Pulmonary artery endothelial cell (primary cell): ENCODE data around the gene SLC35F5. TPM values are rescaled to one million over a fixed set of nuclear protein-coding genes. Genes with fewer than 3 reads are reported as not detected.
"Not testable (repeated sequence)": the region's sequence is repeated elsewhere in the genome, so short reads cannot be mapped to it uniquely, and the experiment has no call there.

Experiments used
- DNase-seq: peaks from one replicate; pipeline ENCODE4 v3.0.0-alpha.2; 2011; ENCODE audit warnings: low read depth, low spot score
- total RNA-seq: library from RNA; depleted of rRNA; stranded (reverse); fragments of >200 nt; gene quantifications from 2 replicates; pipeline ENCODE4 v1.2.3, GENCODE V29; 2014

Gene SLC35F5
- total RNA-seq, 1 donor from 2014 or later, result 85.6 TPM

DNA sequence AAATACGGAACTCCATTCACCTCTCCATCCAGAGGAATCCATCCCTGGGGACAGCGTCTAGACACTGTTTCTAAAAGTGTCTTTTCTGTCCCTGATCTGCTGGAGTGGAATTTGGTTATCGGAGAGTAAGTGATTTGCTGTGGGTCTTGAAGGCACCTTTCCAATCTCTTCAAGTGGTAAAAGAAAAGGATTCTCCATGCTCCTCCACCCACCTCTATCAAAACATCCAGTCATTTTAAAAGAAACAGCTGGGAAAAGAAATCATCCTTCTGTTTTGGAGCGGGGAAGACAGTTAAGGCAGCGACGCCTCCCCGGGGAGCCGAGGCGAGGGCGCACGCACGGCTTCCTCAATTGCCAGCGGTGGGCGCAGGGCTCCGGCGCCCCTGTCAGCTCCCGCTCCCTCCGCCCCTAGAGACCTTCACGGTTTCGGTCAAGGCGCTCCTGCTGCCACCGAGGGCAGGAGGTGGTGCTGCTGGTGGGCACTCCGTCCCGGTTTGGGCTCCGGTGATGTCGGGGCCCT is 547 bp downstream of the SLC35F5 start:
- no peak for DNase-seq

DNA sequence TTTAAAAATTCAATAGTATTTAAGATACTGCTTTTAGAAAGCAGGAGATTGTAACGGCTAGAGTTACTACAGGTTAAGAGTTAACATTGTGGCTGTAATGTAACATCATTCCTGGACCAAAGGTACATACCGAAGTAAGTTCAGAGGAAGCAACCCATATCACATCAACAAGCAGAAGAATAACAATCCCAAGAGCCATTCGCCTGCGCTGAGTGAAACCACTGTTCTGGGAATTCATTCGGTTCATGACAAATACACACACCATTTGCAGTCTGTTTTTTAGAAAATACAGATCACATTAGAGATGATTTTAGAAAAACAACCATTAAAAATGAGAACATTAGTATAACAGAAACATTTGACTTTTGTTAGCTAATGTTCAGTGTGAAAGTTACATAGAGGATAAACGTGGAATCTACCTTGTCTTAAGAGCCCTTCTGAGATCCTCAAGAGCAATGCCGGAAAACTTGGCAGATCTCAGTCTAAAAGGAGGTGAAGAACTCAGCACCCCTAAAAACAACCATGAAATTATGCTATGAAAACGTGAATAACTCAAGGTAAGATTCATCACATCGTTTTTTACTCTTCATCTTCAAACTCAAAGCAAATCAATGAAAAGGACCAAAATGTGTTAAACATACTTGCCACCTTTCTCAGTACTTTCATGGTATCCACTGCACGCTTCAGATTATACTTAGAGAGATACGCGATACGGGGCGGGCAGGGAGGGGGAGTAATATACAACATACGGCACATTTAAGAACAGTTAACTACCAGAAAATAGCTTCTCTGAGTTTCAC is 1.2 kb downstream of the SLC35F5 start:
- DNase-seq, result no peak

DNA sequence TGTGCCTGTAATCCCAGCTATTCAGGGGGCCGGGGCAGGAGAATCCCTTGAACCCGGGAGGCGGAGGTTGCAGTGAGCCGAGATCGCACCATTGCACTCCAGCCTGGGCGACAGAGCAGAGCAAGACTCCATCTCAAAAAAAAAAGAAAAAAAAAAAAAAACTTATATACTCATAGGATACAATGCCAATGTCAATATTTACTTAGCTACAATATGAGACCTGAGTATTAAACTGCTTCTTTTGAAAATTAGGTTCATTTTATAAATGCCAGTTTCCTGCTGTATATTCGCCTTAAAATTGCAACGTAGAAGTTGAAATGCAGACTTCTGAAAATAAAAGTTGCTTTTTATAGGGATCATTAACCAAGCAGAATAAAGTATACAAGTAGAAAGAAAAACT is 2.3 kb downstream of the SLC35F5 start:
- DNase-seq, result no peak

DNA sequence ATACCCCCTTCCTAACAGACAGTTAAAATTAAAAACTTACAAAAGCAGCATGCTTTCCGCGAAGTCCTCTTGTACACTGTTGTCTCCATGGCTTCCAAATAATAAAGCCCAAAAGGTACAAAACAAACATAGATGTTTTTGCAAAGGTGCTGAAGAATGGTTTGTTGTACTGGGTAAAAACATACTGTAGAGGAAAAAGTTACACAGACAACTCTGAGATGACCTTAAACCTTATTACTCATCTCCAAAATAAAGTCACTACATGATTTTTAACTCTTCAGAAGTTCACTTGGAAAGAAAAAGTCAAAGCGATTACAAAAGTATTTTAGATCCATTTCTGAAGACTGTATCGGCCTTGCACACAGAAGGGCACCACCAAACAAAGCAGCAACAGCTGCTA is 6.1 kb downstream of the SLC35F5 start:
- no peak for DNase-seq

DNA sequence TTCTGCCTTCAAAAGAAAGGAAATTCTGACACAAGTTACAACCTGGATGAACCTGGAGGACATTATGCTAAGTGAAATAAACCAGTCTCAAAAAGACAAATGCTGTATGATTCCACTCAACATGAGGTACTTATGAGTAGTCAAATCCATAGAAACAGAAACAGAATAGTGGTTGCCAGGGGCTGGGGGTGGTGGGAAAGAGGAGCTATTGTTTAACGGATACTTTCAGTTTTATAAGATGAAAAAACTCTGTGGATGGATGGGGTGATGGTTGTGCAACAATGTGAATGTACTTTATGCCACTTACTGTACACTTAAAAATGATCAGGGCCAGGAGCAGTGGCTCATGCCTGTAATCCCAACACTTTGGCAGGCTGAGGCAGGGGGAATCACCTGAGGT is 15.4 kb downstream of the SLC35F5 start:
- DNase-seq, result no peak

DNA sequence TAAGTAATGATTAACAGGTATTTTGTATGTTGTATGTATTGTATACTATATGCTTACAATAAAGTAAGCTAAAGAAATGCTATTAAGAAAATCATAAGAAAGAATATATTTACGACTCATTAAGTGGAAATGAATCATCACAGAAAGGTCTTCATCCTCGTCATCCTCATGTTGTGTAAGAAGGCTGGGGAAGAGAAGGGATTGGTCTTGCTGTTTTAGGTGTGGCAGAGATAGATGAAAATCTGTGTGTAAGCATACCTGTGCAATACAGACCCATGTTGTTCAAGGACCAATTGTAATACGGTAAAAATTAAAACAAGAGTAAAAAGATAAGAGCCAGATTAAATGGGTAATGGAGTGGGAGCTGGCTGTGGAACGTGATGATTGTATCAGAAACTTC is 16.6 kb downstream of the SLC35F5 start:
- DNase-seq, result no peak

DNA sequence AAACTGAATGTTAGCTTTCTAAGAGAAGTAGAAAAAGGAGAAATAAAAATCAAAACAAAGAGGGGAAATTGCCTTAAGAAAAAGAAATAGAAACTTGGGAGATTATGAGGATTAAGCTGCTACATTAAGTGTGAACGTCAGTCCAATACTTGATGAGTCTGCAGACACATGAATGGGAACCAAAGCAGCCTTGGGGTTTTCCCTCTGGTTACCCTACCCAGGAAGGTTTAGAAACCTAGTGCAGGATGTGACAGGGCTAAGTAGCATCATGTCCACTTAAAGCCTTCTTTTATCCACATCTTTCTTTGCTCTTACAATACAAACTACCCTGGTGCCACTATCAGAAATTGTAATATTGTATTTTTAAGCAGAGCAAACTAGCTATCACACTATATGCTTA is 22.3 kb downstream of the SLC35F5 start:
- no peak for DNase-seq

DNA sequence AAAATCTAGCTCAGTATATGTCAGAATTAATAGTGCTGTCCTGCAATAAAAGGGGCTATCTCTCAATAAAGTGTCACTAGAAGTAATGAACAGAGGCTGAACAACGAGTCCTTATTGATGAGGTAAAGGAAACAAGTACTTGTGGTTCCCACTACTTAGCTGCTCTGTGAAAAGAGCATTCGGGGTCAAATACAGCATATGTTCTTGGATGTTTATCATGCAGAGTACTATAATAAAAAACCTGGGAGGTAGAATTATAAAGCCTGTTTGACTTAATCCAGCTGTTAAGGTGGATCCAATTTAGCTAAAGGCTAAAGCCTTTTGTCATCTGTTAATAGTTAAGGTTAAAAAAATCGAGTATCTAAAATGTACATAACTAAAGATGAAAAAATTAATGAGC is 32.4 kb downstream of the SLC35F5 start:
- no peak for DNase-seq

DNA sequence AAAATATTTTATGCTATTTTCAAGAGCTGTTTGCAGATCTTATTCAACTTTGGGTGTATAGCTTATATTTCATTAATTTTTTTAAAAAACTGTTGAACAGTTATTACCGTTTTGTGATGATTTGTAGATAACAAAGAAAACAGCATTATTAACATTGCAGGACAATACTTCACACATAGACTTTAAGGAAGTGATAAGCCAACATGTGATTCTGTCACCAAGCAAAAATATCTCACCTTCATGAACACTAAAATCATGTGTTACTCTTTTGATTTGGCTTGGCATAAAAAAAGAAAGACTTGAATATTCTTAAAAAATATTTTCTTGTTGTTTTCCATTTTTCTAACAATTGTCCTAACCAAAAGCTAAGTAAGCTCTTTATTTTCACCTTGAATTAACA is 33.0 kb downstream of the SLC35F5 start:
- no peak for DNase-seq

DNA sequence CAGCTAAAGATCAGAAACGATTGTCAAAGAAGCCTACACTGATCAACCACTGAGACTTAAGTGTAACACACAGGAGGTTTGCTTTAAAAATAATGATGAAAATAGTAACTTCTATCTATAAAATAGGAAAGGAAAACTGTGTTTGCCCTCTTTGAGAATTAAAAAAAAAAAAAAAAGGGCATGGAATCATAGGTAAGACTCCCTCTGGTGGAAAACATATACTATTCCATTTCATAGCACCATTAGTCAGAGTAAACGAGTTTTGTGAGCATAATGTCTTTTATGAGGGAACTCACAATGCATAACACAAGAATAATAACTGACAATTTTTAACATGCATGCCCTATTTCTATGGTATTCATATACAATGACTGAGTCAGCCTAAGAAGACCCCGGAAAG is 36.3 kb downstream of the SLC35F5 start:
- DNase-seq, result no peak

DNA sequence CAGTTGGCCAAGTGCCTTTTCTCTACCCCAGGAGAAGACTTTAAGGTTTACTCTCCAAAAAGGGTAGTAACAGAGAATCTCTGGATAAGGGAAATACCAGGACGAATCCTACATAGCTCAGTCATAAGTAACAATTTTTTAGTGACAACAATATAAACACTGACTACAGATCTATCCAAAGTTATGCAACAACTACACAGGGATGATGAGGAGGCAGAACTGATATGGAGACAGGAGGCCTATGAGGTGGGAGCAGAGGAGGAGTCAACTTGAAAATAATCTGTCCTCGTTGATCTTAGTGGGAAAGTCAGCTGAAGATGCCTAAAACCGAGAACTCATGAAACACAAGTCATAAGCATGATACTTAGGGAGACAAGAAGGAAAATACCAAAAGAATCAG is 40.2 kb downstream of the SLC35F5 start:
- DNase-seq, result no peak

DNA sequence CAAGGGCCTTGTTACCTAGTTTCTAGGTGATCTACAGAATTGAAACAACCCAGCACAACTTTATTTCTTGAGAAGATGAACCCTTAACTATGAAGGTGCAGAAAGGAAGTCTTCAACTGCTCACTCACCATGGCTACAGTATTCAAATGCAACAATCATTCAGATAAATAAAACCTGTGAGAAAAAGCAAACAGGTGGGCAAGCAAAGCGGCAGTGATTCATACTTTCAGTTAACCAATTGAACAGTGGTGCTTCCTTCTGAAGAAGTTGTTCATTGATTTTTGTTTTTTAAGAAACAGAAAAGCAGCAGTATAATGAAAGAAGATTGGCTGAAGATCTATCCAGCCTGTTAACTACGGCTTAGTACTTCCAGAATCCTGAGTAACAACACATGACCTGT is 43.5 kb downstream of the SLC35F5 start:
- no peak for DNase-seq

DNA sequence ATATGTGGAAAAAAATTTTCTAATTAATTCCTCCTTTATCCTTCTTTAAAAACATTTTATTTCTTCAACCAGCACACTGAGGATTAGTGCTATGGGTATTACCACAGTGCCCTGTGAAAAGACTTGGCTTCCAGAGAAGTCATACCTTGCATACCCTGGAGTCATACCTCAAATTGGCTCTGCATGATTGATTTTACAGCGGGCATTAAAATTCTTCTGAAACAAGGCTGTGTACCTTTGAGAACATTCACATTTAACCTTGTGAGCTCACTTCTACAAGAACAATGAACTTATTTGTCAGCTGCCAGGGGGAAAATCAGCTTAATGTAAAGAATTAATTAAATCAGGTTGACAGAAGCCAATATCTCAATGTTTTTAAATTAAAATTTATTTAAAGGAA is 44.6 kb downstream of the SLC35F5 start:
- DNase-seq, result no peak

DNA sequence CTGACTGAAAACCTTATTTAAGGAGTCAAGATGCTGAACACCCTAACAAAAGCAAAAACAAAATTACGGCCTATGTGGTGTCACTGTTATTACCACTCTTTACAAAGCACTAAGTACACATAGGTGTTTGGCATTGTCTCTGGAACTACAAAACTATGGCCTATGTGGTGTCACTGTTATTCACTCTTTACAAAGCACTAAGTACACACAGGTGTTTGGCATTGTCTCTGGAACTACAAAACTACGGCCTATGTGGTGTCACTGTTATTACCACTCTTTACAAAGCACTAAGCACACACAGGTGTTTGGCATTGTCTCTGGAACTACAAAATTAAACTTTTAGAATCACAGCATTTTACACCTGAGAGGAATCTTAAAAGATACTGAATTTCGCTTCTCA is 47.4 kb downstream of the SLC35F5 start:
- DNase-seq, result no peak

DNA sequence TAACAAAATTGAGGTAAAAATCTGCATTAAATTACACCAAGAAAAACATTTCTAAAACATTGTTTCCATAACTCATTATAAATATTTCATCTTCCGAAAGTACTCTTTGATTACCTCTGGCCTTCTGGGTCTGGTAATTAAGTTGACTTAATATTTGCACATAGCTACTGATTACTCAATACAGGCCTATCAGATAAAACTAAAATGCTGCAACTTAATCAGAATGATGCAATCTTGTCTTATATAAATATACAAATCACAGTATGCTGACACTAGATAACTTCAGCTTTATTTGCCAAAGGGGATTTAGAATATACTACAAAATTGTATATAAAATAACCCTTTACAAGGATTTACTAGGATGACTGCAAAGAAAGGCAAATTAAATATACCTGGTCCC is 49.3 kb downstream of the SLC35F5 start:
- DNase-seq, result no peak

DNA sequence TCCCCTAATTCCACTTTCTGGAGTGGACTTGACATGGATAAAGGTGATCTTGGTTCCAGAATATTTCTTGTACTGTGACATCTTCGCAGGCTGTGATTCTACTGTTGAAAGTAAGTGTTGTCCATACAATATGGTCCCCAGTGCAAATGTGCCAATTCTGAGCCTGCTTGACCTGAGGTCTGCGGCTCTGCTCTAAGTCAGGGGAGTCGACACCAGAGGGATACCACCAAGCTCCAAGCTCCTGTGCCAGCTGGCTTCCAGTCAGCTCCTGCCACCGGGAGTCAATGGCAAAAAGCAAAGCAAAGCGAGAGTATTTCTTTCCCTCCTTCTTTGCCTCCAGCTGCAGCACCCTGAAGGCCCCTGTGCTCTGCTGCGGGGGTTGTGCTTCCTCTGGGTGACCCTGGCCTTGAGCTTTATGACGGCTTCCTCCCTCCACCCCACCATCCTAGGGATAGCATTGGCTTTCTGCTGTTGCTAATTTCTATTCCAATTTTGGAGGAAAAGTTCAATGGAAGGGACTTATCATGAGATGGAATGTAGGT is 50.4 kb downstream of the SLC35F5 start:
- DNase-seq, result no peak

DNA sequence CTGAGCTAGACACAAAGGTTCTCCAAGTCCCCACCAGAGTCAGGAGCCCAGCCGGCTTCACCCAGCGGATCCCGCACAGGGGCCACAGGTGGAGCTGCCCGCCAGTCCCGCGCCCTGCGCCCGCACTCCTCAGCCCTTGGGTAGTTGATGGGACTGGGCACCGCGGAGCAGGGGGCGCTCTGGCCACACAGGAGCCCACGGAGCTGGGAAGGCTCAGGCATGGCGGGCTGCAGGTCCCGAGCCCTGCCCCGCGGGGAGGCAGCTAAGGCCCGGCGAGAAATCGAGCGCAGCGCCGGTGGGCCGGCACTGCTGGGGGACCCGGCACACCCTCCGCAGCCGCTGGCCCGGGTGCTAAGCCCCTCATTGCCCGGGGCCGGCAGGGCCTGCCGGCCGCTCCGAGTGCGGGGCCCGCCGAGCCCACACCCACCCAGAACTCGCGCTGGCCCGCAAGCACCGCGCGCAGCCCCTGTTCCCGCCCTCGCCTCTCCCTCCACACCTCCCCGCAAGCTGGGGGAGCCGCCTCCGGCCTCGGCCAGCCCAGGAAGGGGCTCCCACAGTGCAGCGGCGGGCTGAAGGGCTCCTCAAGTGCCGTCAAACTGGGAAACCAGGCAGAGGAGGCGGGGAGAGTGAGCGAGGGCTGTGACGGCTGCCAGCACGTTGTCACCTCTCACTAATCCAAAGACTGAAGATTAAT is 52.0 kb downstream of the SLC35F5 start:
- DNase-seq, result not testable (repeated sequence)

DNA sequence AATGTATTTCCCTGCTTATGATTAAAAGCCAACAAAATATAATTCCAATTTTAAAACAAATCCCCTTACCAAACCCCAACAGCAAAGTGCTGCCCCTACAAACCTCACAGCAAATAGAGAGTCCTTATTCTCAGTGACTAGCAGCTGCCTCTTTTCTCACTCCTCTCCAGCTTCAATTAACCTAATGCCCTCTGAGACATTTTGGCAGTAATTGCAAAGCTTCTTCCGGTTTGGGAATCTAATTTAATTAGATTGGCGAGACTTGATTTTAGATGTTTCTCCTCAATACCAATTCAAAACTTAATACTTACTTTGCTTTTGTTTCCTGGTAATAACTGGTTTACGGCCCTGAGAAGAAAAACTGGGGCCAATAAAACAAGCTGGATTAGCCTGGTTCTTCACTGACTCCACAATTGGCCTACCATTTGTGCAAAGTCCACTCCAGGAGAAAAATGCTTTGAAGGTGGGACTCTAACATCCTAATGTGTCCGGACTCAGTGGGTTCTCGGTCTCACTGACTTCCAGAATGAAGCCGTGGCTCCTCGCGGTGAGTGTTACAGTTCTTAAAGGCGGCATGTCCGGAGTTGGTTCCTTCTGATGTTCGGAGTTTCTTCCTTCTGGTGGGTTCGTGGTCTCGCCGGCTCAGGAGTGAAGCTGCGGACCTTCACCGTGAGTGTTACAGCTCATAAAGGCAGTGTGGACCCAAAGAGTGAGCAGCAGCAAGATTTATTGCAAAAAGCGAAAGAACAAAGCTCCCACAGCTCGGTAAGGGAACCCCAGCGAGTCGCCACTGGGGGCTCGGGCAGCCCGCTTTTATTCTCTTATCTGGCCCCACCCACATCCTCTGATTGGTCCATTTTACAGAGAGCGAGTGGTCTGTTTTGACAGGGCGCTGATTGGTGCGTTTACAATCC is 52.8 kb downstream of the SLC35F5 start:
- no peak for DNase-seq

DNA sequence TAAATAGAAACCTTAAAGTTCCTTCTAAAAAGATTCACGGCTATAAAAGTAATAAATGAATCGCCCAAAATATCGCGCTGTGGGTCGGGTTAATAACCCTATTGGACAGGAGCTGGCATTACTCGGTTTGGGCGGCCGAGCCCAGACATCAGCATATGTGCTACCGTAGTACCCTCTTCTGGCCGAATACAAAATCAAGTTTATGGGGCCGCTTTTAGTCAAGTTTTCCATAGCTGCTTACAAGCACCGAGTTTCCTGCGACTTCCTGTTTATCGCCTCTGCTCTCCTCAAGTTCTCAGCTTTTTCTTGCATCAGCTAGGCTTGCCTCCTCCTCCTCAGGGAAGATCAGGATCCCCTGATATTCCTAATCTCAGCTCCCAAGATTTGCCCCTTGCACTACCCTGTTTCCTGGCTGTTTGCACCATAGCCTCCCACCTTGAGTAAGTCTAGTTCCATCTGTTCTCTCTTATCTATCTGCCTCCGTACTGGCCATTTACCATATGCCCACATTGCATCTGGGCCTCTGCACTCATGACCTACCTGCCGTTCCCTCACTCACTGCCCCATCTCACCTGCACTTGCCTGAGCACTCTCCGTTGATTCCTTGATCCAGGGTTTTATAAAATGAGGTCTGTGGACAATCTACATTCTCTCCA is 56.1 kb downstream of the SLC35F5 start:
- DNase-seq, result no peak

DNA sequence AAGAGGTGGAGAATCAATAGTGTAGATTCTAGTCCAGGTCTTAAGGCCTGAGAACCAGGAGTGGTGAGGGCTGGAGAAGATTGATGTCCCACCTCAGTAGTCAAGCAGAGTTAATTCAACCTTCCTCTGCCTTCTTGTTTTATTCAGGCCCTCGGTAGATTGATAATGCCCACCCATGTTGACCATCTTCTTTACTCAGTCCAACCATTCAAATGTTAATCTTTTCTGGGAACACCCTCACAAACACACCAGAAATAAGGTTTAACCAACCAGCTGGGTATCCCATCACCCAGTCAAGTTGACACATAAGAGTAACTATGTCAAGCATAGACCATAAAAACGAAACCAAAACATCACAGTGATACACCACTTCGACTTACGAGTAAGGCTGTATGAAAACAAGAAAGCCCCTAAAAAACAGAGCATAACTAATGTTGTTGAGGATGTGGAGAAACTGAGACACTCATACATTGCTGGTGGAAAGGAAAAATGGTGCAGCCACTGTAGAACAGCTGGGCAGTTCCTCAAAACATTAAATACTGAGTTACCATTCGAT is 57.5 kb downstream of the SLC35F5 start:
- DNase-seq, result no peak

DNA sequence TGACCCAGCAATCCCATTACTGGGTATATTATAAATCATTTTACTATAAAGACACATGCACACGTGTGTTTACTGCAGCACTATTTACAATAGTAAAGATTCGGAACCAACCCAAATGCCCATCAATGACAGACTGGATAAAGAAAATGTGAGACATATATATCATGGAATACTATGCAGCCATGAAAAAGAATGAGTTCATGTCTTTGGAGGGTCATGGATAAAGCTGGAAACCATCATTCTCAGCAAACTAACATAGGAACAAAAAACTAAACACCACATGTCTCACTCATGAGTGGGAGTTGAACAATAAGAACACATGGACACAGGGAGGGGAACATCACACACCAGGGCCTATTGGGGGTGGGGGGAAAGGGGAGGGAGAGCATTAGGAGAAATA is 58.2 kb downstream of the SLC35F5 start:
- DNase-seq, result not testable (repeated sequence)
